Measurements from ENCODE around the gene CEP152. TPM values are rescaled to one million over a fixed set of nuclear protein-coding genes. Genes with fewer than 3 reads are reported as not detected.

Gene CEP152
- total and polyA plus RNA-seq, 2 of the 13 experiments (the other 11 are each of a cell fraction or from before 2014, with no cell fraction given), result 1.3 to 14.7 TPM

- no TSS peak for BruUV-seq (replicated peaks)
- POLR2A ChIA-PET, result no interaction called here
- WGBS (ENCODE audit: low lambda C conversion rate), result 94% methylated on average over 3 of the region's 3 CpGs
Measured at GRCh38 chr15:48802257-48802656, 8.6 kb downstream of the CEP152 start.

More at GRCh38 chr15:48802257-48802656, 8.6 kb downstream of the CEP152 start:
- Histone ChIP-seq H3K79me2 (ENCODE audit: insufficient read depth, low read length) (peaks cover 23% of the 10 kb centered on the region), H3K27ac (ENCODE audit: extremely low read length, insufficient read depth, low read length) (no peak overlapping the region), H3K4me3 (replicated peaks in 1 of 3; ENCODE audit: insufficient read depth in 1 of 3, low read depth in 2 of 3, low read length in 3 of 3) (no peak overlapping the region), H3K27me3 (ENCODE audit: control insufficient read depth in 1 of 2, insufficient read depth in 2 of 2, low read length in 2 of 2) (no peaks in the 10 kb centered on the region), H3K4me2 (ENCODE audit: low read depth, low read length) (no peak overlapping the region), H2AFZ (ENCODE audit: low read length) (no peak overlapping the region), H3K9me3 (ENCODE audit: low read length) (no peaks in the 10 kb centered on the region), H3K9ac (ENCODE audit: insufficient read depth, low read depth, low read length) (no peak overlapping the region), H3K4me1 (ENCODE audit: insufficient read depth, low read length) (peaks cover 21% of the 10 kb centered on the region), H3K36me3 (replicated peaks in 1 of 2; ENCODE audit: control insufficient read depth in 1 of 2, insufficient read depth in 2 of 2, low read length in 2 of 2) (peaks cover 1 to 14% of the 10 kb centered on the region in 2 experiments; a peak in 3 of 5 replicates), H4K20me1 (ENCODE audit: insufficient read depth, low read length) (no peaks in the 10 kb centered on the region)
- ATAC-seq (no peak), DNase-seq (ENCODE audit: low spot score) (no peak), FAIRE-seq (no peak)
- intact Hi-C loops (cut with micrococcal nuclease; ENCODE audit: unreplicated experiment), result loop anchor here (5.0 to 10.0 kb wide), 2 partner anchors 157 to 445 kb away; partner anchors contain the start of gene FBN1
- in situ Hi-C loops (cut with HindIII; ENCODE audit: extremely low pct_ligation_motif_present, low pct_unique_long_range_greater_than_20kb), result no loop called here
- CTCF ChIA-PET (ENCODE audit: low intra/inter-chr PET ratio, low total read pairs), result no interaction called here
- no peak for TF ChIP-seq ZNF496 (CRISPR knock-in tag; IDR thresholded peaks at IDR 0.05; ENCODE audit: insufficient replicate concordance)
- TF ChIP-seq ATF7 (IDR thresholded peaks at IDR 0.05), result peak; percentile 77
- TF ChIP-seq ATF7 (CRISPR knock-in tag; IDR thresholded peaks at IDR 0.05), result no peak
- no peak for TF ChIP-seq BRF2 (CRISPR knock-in tag; IDR thresholded peaks at IDR 0.05)
- TF ChIP-seq NFYC (CRISPR knock-in tag; IDR thresholded peaks at IDR 0.05), result no peak
- no peak for TF ChIP-seq KLF15 (CRISPR knock-in tag; IDR thresholded peaks at IDR 0.05; ENCODE audit: borderline replicate concordance)
- TF ChIP-seq DZIP1 (CRISPR knock-in tag; IDR thresholded peaks at IDR 0.05), result no peak
- 0 out of 2 replicates have a peak, but pooled peaks have one; percentile 37 for TF ChIP-seq CREB1 (IDR thresholded peaks at IDR 0.05)
- TF ChIP-seq CREB1 (CRISPR knock-in tag; IDR thresholded peaks at IDR 0.05), result no peak
- TF ChIP-seq MAFK (conservative IDR thresholded peaks at IDR 0.05 in 1 of 2, IDR thresholded peaks at IDR 0.05 in 1 of 2; ENCODE audit: low read length in 2 of 2), result 0 out of 4 replicates have a peak, but pooled peaks have one; percentile 12 to 19
- TF ChIP-seq HIC2 (CRISPR knock-in tag; IDR thresholded peaks at IDR 0.05; ENCODE audit: low read depth), result no peak
- TF ChIP-seq FOXO1 (CRISPR knock-in tag; IDR thresholded peaks at IDR 0.05), result no peak
